H1 (cell line): ENCODE results near the gene RANBP9. TPM values are rescaled to one million over a fixed set of nuclear protein-coding genes. Genes with fewer than 3 reads are reported as not detected.

Experiments
- BACH1 ChIP-seq: IDR thresholded peaks from 2 replicates; pipeline ENCODE4 v1.6.1; 2012; ENCODE audit warnings: low read length, improper control_type of control experiment
- CREB1 ChIP-seq: IDR thresholded peaks from 2 replicates; pipeline ENCODE4 v1.6.1; 2012; ENCODE audit warnings: inconsistent platforms
- EGR1 ChIP-seq: IDR thresholded peaks from 2 replicates; pipeline ENCODE4 v1.6.1; 2011; ENCODE audit warnings: low read depth, low read length, borderline replicate concordance
- HDAC6 ChIP-seq: IDR thresholded peaks from one replicate; pipeline ENCODE4 v1.7.1; 2012; ENCODE audit warnings: low read depth, mild to moderate bottlenecking, inconsistent platforms, low read length, moderate library complexity
- JUN ChIP-seq: IDR thresholded peaks from 2 replicates; pipeline ENCODE4 v1.6.1; 2011; ENCODE audit warnings: low read depth, mild to moderate bottlenecking, improper control_type of control experiment, low read length
- MAFK ChIP-seq: IDR thresholded peaks from 2 replicates; pipeline ENCODE4 v1.6.1; 2012; ENCODE audit warnings: low read depth, mild to moderate bottlenecking, improper control_type of control experiment, low read length
- POLR2A ChIP-seq, 2 experiments: IDR thresholded peaks; 1 replicate in 1 of 2; 2 replicates in 1 of 2; pipeline ENCODE4 v1.6.1; 2011; ENCODE audit warnings: low read depth in 2 of 2, low read length in 2 of 2, mild to moderate bottlenecking in 2 of 2; ENCODE audit errors: control extremely low read depth in 1 of 2
- RBBP5 ChIP-seq: IDR thresholded peaks from 2 replicates; pipeline ENCODE4 v1.7.1; 2012; ENCODE audit warnings: low read depth, mild to moderate bottlenecking, inconsistent platforms, low read length, moderate library complexity, borderline replicate concordance
- SIX5 ChIP-seq: IDR thresholded peaks from 2 replicates; pipeline ENCODE4 v1.6.1; 2011; ENCODE audit warnings: mild to moderate bottlenecking, low read depth, low read length
- TBP ChIP-seq: IDR thresholded peaks from 2 replicates; pipeline ENCODE4 v1.6.1; 2011; ENCODE audit warnings: low read depth, low read length, improper control_type of control experiment
- ZNF274 ChIP-seq: IDR thresholded peaks from 2 replicates; pipeline ENCODE4 v1.7.0; 2012; ENCODE audit warnings: low read length, borderline replicate concordance; ENCODE audit errors: extremely low read depth
- polyA plus RNA-seq, 7 experiments: library from polyadenylated mRNA; depleted of rRNA in 3 of 7; stranded (reverse) in 5 of 7; unstranded in 2 of 7; fragments of >200 nt in 5 of 7; fragments of 200-250 nt in 2 of 7; gene quantifications; 1 replicate in 5 of 7; 2 replicates in 1 of 7; 4 replicates in 1 of 7; pipeline versions ENCODE4 v1.2.1 to v1.2.3, GENCODE V29; 2011 to 2013; ENCODE audit warnings: missing spikeins in 2 of 7, mixed read lengths in 2 of 7
- total RNA-seq: library from RNA; stranded (reverse); fragmentation: NEBNext Ultra II Directional; extraction: Animal tissue kit (Norgen Biotek cat#: 25700); gene quantifications from 2 replicates; pipeline ENCODE4 v1.2.1, GENCODE V29; 2021
- TF ChIP-seq, protein P1 (sequence below): fragments of 300-600 bp; sonication (generic); IDR thresholded peaks from 2 replicates; pipeline ENCODE4 v1.7.1; 2012; ENCODE audit warnings: low read length, moderate library complexity, mild to moderate bottlenecking, inconsistent platforms; ENCODE audit not compliant: insufficient replicate concordance
- TF ChIP-seq, protein P2 (sequence below): IDR thresholded peaks from 2 replicates; pipeline ENCODE4 v1.6.1; 2011; ENCODE audit warnings: low read depth, mild to moderate bottlenecking, low read length; ENCODE audit not compliant: insufficient read depth

RANBP9 gene
- total and polyA plus RNA-seq, 2 of the 8 experiments (the other 6 are each of a cell fraction or from before 2014, with no cell fraction given) = 13.0 to 36.7 TPM

DNA sequence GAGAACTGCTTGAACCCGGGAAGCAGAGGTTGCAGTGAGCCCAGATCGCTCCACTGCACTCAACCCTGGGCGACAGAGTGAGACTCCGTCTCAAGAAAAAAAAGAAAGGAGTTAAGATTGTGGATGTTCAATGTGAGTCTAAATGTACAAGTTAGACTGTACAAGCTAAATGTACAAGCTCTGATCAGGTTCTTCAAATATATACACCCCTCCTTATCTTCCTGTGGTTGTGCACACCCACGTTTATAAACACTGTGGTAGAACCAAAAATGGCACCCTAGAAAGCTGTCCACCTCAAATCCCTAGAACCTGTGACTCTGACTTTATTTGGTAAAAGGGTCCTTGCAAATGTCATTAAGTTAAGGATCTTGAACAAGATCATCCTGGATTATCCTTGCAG is 11.2 kb upstream of the RANBP9 start (continued):
- TF ChIP-seq, protein P1, sequence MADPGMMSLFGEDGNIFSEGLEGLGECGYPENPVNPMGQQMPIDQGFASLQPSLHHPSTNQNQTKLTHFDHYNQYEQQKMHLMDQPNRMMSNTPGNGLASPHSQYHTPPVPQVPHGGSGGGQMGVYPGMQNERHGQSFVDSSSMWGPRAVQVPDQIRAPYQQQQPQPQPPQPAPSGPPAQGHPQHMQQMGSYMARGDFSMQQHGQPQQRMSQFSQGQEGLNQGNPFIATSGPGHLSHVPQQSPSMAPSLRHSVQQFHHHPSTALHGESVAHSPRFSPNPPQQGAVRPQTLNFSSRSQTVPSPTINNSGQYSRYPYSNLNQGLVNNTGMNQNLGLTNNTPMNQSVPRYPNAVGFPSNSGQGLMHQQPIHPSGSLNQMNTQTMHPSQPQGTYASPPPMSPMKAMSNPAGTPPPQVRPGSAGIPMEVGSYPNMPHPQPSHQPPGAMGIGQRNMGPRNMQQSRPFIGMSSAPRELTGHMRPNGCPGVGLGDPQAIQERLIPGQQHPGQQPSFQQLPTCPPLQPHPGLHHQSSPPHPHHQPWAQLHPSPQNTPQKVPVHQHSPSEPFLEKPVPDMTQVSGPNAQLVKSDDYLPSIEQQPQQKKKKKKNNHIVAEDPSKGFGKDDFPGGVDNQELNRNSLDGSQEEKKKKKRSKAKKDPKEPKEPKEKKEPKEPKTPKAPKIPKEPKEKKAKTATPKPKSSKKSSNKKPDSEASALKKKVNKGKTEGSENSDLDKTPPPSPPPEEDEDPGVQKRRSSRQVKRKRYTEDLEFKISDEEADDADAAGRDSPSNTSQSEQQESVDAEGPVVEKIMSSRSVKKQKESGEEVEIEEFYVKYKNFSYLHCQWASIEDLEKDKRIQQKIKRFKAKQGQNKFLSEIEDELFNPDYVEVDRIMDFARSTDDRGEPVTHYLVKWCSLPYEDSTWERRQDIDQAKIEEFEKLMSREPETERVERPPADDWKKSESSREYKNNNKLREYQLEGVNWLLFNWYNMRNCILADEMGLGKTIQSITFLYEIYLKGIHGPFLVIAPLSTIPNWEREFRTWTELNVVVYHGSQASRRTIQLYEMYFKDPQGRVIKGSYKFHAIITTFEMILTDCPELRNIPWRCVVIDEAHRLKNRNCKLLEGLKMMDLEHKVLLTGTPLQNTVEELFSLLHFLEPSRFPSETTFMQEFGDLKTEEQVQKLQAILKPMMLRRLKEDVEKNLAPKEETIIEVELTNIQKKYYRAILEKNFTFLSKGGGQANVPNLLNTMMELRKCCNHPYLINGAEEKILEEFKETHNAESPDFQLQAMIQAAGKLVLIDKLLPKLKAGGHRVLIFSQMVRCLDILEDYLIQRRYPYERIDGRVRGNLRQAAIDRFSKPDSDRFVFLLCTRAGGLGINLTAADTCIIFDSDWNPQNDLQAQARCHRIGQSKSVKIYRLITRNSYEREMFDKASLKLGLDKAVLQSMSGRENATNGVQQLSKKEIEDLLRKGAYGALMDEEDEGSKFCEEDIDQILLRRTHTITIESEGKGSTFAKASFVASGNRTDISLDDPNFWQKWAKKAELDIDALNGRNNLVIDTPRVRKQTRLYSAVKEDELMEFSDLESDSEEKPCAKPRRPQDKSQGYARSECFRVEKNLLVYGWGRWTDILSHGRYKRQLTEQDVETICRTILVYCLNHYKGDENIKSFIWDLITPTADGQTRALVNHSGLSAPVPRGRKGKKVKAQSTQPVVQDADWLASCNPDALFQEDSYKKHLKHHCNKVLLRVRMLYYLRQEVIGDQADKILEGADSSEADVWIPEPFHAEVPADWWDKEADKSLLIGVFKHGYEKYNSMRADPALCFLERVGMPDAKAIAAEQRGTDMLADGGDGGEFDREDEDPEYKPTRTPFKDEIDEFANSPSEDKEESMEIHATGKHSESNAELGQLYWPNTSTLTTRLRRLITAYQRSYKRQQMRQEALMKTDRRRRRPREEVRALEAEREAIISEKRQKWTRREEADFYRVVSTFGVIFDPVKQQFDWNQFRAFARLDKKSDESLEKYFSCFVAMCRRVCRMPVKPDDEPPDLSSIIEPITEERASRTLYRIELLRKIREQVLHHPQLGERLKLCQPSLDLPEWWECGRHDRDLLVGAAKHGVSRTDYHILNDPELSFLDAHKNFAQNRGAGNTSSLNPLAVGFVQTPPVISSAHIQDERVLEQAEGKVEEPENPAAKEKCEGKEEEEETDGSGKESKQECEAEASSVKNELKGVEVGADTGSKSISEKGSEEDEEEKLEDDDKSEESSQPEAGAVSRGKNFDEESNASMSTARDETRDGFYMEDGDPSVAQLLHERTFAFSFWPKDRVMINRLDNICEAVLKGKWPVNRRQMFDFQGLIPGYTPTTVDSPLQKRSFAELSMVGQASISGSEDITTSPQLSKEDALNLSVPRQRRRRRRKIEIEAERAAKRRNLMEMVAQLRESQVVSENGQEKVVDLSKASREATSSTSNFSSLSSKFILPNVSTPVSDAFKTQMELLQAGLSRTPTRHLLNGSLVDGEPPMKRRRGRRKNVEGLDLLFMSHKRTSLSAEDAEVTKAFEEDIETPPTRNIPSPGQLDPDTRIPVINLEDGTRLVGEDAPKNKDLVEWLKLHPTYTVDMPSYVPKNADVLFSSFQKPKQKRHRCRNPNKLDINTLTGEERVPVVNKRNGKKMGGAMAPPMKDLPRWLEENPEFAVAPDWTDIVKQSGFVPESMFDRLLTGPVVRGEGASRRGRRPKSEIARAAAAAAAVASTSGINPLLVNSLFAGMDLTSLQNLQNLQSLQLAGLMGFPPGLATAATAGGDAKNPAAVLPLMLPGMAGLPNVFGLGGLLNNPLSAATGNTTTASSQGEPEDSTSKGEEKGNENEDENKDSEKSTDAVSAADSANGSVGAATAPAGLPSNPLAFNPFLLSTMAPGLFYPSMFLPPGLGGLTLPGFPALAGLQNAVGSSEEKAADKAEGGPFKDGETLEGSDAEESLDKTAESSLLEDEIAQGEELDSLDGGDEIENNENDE = no peak
- TF ChIP-seq EGR1 (no peak), ZNF274 (no peak), POLR2A (IDR thresholded peaks at IDR 0.05; ENCODE audit: control extremely low read depth in 1 of 2, low read depth in 2 of 2, low read length in 2 of 2) (no peak), TBP (no peak), CREB1 (no peak), BACH1 (no peak), SIX5 (no peak), HDAC6 (no peak), MAFK (no peak), RBBP5 (no peak), JUN (no peak)
- TF ChIP-seq, protein P2, sequence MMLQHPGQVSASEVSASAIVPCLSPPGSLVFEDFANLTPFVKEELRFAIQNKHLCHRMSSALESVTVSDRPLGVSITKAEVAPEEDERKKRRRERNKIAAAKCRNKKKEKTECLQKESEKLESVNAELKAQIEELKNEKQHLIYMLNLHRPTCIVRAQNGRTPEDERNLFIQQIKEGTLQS = no peak
